GM18951 (cell line): ENCODE data around the gene SMIM35.

Source experiments
- POLR2A ChIP-seq: IDR thresholded peaks from 4 replicates; pipeline ENCODE4 v1.6.1; 2011; ENCODE audit warnings: mild to moderate bottlenecking; ENCODE audit not compliant: insufficient read length, insufficient read depth; ENCODE audit errors: extremely low read depth
- in situ Hi-C: fragments of 300-500 bp; cut with MboI; formaldehyde crosslinking; loops from one replicate; pipeline ENCODE4 v1.12.0; 2022; ENCODE audit warnings: low sequenced_read_pairs, mixed read lengths, inconsistent platforms; ENCODE audit not compliant: unreplicated experiment

Gene SMIM35

GRCh38 chr11:118046051-118046963, 40.5 kb downstream of the SMIM35 start:
- TF ChIP-seq POLR2A = no peak
- in situ Hi-C loops = loop anchor here (5.0 kb wide), 1 partner anchor 204 kb away; no protein-coding TSS in a partner anchor

- no peak for TF ChIP-seq POLR2A
- in situ Hi-C loops = loop anchor here (5.0 kb wide), 1 partner anchor 203 kb away; no protein-coding TSS in a partner anchor
Measured at GRCh38 chr11:118045191-118045590, 41.6 kb downstream of the SMIM35 start.

DNA sequence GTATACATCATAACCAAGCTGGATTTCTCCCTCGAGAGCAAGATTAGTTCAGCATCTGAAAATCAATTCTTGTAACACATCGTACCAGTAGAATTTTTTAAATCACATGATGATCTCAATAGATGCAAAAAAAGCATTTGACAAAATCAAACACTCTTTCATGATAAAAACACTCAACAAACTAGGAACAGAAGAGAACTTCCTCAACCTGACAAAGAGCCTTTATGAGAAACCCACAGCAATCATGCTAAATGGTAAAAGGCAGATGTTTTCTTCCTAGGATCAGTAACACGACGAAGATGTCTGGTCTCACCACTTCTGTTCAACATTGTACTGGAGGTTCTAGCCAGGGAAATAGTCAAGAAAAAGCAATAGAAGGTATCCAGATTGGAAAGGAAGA, 44.0 kb downstream of the SMIM35 start:
- in situ Hi-C loops = no loop called here
- no peak for TF ChIP-seq POLR2A

DNA sequence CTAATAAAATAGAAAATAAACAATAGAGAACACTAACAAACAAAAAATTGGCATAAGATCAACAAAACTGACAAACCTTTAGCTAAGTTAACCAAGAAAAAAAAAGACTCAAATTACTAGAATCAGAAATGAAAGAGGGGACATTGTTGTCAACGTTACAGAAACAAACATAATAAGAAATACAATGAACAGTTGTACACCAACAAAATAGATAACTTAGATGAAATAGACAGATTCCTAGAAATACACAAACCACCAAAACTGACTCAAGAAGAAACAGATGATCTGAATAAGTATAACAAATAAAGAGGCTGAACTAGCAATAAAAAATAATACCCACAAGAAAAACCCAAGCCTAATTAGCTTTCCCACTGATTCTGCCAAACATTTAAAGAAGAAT, 44.6 kb downstream of the SMIM35 start:
- in situ Hi-C loops = no loop called here
- no peak for TF ChIP-seq POLR2A

DNA sequence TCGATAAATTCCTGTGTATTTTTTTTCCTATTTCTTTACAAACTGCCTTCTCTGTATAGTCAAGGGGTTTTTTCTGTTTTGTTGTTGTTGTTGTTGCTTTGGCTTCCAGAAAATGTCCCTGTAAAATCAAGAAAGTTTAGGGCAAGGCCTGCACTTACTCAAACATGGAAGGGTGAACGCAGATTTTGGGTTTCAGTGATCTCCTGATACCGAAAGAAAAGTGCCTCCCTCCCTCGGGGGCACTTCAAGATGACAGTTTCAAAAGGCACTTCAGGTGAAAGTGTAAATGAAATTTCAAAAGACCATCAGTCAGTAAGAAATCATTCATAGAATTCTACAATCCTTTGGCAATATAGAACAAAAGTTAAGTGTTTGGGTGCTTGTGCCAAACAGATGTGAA, 53.3 kb downstream of the SMIM35 start:
- no peak for TF ChIP-seq POLR2A

DNA sequence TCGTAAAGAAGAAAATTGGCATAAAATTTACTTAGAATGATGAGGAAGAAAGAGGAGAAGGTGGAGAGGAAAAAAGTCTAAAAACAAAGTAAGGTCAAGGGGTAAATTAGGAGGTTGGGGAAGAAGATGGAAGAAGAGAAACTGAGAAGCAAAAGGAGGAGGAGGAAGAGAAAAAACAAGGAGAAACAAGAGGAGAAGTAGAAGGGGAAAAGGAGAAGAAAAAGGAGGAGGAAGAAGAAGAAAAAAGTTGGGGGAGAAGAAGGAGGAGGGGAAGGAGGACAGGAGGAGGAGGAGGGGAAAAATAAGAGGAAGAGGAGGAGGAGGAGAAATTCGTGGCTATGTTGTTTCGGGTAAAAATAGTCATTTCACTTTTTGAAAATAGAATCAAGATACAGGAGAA, 58.1 kb downstream of the SMIM35 start:
- in situ Hi-C loops = no loop called here
- TF ChIP-seq POLR2A = no peak

More for the DNA sequence above, 53.3 kb downstream of the SMIM35 start:
- in situ Hi-C loops = no loop called here

GRCh38 chr11:118027694-118028093, 59.1 kb downstream of the SMIM35 start:
- in situ Hi-C loops = no loop called here
- no peak for TF ChIP-seq POLR2A

DNA sequence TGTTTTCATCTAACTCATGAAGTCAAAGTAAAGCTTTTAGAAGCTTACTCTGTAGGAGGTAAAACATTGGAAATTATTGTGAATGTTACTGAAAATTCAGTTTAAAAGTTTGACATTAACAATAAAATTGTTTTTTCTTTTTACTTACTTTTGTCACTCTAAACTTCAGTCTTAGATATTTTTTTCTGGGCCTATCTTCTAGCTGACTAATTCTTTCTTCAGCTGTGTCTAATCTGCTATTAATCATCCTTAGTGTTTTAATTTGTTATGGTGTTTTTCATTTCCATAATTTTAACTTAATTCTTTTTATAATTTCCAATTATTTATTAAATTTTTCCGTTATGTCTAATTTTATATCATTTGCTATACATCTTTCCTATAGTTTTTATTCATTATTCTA, 65.6 kb downstream of the SMIM35 start:
- TF ChIP-seq POLR2A = no peak

DNA sequence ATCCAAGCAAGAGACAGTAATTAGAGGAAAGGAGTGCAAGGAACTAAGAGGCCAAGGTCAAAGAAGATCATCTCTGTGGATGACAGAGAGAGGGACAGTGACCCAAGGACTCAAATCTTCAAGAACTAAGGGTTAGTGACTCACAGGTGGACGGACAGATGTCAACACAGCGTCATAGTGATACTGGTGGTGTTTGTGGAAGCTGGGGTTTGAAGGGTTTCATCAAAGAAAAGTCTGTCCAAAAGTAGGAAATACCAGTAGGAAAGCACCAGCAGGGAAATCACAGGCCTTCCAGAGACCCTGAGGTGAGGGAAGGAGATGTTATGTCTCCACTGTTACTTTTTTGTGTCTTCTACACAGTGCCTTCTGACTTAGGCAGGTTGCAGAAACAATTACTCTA, 68.4 kb downstream of the SMIM35 start:
- in situ Hi-C loops = no loop called here
- TF ChIP-seq POLR2A = no peak

More for the DNA sequence above, 65.6 kb downstream of the SMIM35 start:
- in situ Hi-C loops = no loop called here

DNA sequence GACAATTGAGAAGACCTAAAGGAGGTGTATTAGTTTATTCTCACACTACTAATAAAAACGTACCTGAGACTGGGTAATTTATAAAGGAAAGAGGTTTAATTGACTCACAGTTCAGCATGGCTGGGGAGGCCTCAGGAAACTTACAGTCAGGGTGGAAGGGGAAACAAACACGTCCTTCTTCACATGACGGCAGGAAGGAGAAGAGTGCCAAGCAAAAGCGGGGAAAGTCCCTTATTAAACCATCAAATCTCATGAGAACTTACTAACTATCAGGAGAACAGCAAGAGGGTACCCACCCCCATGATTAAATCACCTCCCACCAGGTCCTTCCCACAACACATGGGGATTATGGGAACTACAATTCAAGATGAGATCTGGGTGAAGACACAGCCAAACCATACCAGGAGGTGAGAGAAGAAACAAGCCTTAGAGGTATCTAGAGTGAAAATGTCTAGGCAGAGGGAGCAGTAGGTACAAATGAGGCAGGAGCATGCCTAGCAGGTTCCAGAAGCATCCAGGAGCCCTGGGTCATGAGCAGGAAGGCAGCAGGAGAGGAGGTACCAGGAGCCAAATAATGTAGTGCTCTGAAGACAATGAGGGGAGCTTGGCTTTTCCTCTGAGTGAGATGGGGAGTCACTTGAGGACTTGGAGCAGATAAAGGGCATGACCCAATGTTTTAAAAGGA, 69.0 kb downstream of the SMIM35 start:
- in situ Hi-C loops = no loop called here
- TF ChIP-seq POLR2A = no peak

GRCh38 chr11:118017111-118017510, 69.7 kb downstream of the SMIM35 start:
- in situ Hi-C loops = no loop called here

GRCh38 chr11:118016104-118016503, 70.7 kb downstream of the SMIM35 start:
- in situ Hi-C loops = no loop called here
- TF ChIP-seq POLR2A = no peak

More at GRCh38 chr11:118017111-118017510, 69.7 kb downstream of the SMIM35 start:
- TF ChIP-seq POLR2A = no peak

GRCh38 chr11:118015385-118015841, 71.3 kb downstream of the SMIM35 start:
- no peak for TF ChIP-seq POLR2A
- in situ Hi-C loops = no loop called here
